BJ (cell line): ENCODE results near the gene NSUN5. TPM values are rescaled to one million over a fixed set of nuclear protein-coding genes. Genes with fewer than 3 reads are reported as not detected.
"Not testable (repeated sequence)": the region's sequence is repeated elsewhere in the genome, so short reads cannot be mapped to it uniquely, and the experiment has no call there.

Experiments
- CTCF ChIA-PET: fragments of 350-600 bp; formaldehyde crosslinking; extraction: SDS; loops from one replicate; lab custom pipeline; 2021; ENCODE audit warnings: antibody characterized with exemption, inconsistent platforms; lab: Yijun Ruan, JAX
- POLR2A ChIA-PET: fragments of 300-600 bp; sonication (Branson Sonifier 250); formaldehyde crosslinking; extraction: SDS; loops from one replicate; lab custom pipeline; 2021; ENCODE audit warnings: antibody characterized with exemption; lab: Charles Lee
- DNase-seq: peaks from one replicate; pipeline ENCODE4 v3.0.0-alpha.2; 2011; ENCODE audit warnings: low read depth
- H3K27me3 ChIP-seq: 2 replicates; pipeline ENCODE4 v1.6.0; 2011; ENCODE audit warnings: low read length; ENCODE audit not compliant: control insufficient read depth, insufficient read depth
- H3K36me3 ChIP-seq: 2 replicates; pipeline ENCODE4 v1.5.1; 2011; ENCODE audit warnings: low read length; ENCODE audit not compliant: control insufficient read depth, insufficient read depth
- H3K4me3 ChIP-seq: 2 replicates; pipeline ENCODE4 v1.5.1; 2011; ENCODE audit warnings: low read depth, mild to moderate bottlenecking, control low read depth, low read length
- CTCF ChIP-seq: IDR thresholded peaks from 2 replicates; pipeline ENCODE4 v1.5.1; 2011; ENCODE audit warnings: low read depth, mild to moderate bottlenecking, control low read depth, inconsistent platforms, low read length, moderate library complexity; ENCODE audit not compliant: insufficient read depth
- polyA plus RNA-seq: library from polyadenylated mRNA; depleted of rRNA; stranded (reverse); fragments of >200 nt; gene quantifications from 2 replicates; pipeline ENCODE4 v1.2.3, GENCODE V29; 2011

NSUN5 gene
- polyA plus RNA-seq, 1 experiment: 23.6 TPM

- ChIA-PET POLR2A (no interaction called here), CTCF (no interaction called here)
- Histone ChIP-seq H3K36me3 (peaks cover 5% of the 10 kb centered on the region; the same call in 1 of the 2 replicates), H3K27me3 (no peaks in the 10 kb centered on the region), H3K4me3 (no peak overlapping the region)
- DNase-seq: no peak
- no peak for TF ChIP-seq CTCF
Measured at GRCh38 chr7:73304071-73304470, 4.6 kb downstream of the NSUN5 start.

GRCh38 chr7:73303546-73303945 is 5.1 kb downstream of the NSUN5 start:
- no peaks in the 10 kb centered on the region for H3K27me3 ChIP-seq
- peaks cover 5% of the 10 kb centered on the region; the same call in 1 of the 2 replicates for H3K36me3 ChIP-seq
- ChIA-PET POLR2A (no interaction called here), CTCF (interaction anchor here (0.6 kb wide), 1 partner anchor 304 kb away, joined by 3 read pairs; no protein-coding TSS in a partner anchor)
- no peak overlapping the region for H3K4me3 ChIP-seq
- DNase-seq: no peak
- no peak for TF ChIP-seq CTCF

GRCh38 chr7:73302846-73303245 is 5.8 kb downstream of the NSUN5 start:
- POLR2A ChIA-PET, H3K36me3 ChIP-seq, H3K4me3 ChIP-seq, CTCF ChIA-PET, H3K27me3 ChIP-seq, DNase-seq: not testable (repeated sequence)

GRCh38 chr7:73301108-73301507 is 7.5 kb downstream of the NSUN5 start:
- CTCF ChIA-PET, POLR2A ChIA-PET, DNase-seq: not testable (repeated sequence)

GRCh38 chr7:73299812-73300211 is 8.8 kb downstream of the NSUN5 start:
- DNase-seq, CTCF ChIA-PET, H3K36me3 ChIP-seq, H3K4me3 ChIP-seq, POLR2A ChIA-PET, H3K27me3 ChIP-seq: not testable (repeated sequence)

More at GRCh38 chr7:73301108-73301507, 7.5 kb downstream of the NSUN5 start:
- not testable (repeated sequence) for H3K27me3 ChIP-seq, H3K36me3 ChIP-seq, H3K4me3 ChIP-seq

GRCh38 chr7:73297706-73298105 is 10.9 kb downstream of the NSUN5 start:
- H3K4me3 ChIP-seq, H3K36me3 ChIP-seq, H3K27me3 ChIP-seq, POLR2A ChIA-PET, CTCF ChIA-PET, DNase-seq: not testable (repeated sequence)

GRCh38 chr7:73297235-73297634 is 11.4 kb downstream of the NSUN5 start:
- H3K36me3 ChIP-seq, H3K27me3 ChIP-seq, DNase-seq, POLR2A ChIA-PET, CTCF ChIA-PET, H3K4me3 ChIP-seq: not testable (repeated sequence)

GRCh38 chr7:73277210-73277609 is 31.4 kb downstream of the NSUN5 start:
- H3K36me3 ChIP-seq, DNase-seq, H3K4me3 ChIP-seq, H3K27me3 ChIP-seq, CTCF ChIA-PET, POLR2A ChIA-PET: not testable (repeated sequence)

GRCh38 chr7:73267813-73268212 is 40.8 kb downstream of the NSUN5 start:
- CTCF ChIA-PET, H3K4me3 ChIP-seq, POLR2A ChIA-PET, DNase-seq, H3K27me3 ChIP-seq, H3K36me3 ChIP-seq: not testable (repeated sequence)

GRCh38 chr7:73266719-73267368 is 41.8 kb downstream of the NSUN5 start:
- POLR2A ChIA-PET, H3K27me3 ChIP-seq, H3K36me3 ChIP-seq, DNase-seq, H3K4me3 ChIP-seq, CTCF ChIA-PET: not testable (repeated sequence)

GRCh38 chr7:73262416-73262815 is 46.2 kb downstream of the NSUN5 start:
- H3K36me3 ChIP-seq, H3K4me3 ChIP-seq, POLR2A ChIA-PET, CTCF ChIA-PET, H3K27me3 ChIP-seq, DNase-seq: not testable (repeated sequence)
